Adipose tissue (tissue), 3 donors: ENCODE data around the gene NELL1. TPM values are rescaled to one million over a fixed set of nuclear protein-coding genes. Genes with fewer than 3 reads are reported as not detected.

Experiments
- H3K27ac ChIP-seq: one replicate; pipeline ENCODE4 v1.5.1; 2013; ENCODE audit warnings: low read depth, low read length
- WGBS, 3 donors: extraction: QIAGEN DNeasy Blood & Tissue Kit; methylation state at CpG; one replicate each; pipeline ENCODE4 v1.1.7; 2013; 5-methylcytosine and 5-hydroxymethylcytosine counted together
- polyA plus RNA-seq, 3 donors: library from polyadenylated mRNA; stranded (reverse); fragments of 200-250 nt; gene quantifications; one replicate each; pipeline ENCODE4 v1.2.3, GENCODE V29; 2013
- donor health status: healthy with polysubstance abuse.
- donor health status: Bipolar disorder and iron deficiency.
- donor health status: healthy.

Gene NELL1
- polyA plus RNA-seq, 3 donors, result 0.03 TPM; not detected in 1

DNA sequence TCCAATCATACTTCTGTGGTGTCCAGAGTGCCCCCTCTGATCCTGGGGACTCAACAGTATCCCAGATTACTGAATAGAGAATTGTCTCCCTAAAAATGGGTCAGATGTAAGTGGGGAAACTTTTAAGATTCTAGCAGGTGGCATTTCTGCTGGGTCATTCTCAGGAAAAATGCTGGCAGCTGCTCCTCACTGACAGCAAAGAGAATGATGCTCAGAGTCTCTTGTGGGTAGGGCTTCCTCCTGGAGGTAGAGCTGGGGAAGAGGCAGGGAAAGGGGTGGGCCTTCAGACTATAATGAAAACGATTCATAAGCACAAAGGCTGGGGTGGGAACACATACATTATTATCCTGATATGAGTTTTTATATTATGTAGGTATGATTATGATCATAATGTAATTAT lies 647.2 kb downstream of the NELL1 start:
- H3K27ac ChIP-seq, result no peak overlapping the region
- WGBS, 3 donors, result 8 to 17% (median 8%) methylated on average over 1 of the region's 1 CpG

DNA sequence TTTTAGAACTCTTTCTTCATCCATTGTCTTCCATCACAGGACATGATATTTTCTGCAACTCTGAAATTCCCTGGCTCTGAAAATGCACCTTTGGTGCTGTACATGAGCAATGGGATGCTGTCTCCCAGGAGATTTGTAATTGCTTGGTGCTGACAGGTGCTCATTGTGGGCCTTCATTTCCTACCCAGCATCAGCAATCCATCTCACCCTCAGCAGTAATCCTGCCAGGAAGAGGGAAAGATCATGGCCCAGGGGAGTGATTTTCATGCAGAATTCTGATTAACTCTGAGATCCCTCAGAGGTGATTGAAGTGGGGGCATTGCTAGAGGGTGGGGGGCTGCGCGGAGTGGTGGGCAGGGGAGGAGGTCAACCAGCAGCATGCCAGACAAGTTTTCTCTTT lies 651.7 kb downstream of the NELL1 start:
- WGBS, 3 donors, result 58 to 70% (median 63%) methylated on average over 2 of the region's 2 CpGs
- no peak overlapping the region for H3K27ac ChIP-seq

DNA sequence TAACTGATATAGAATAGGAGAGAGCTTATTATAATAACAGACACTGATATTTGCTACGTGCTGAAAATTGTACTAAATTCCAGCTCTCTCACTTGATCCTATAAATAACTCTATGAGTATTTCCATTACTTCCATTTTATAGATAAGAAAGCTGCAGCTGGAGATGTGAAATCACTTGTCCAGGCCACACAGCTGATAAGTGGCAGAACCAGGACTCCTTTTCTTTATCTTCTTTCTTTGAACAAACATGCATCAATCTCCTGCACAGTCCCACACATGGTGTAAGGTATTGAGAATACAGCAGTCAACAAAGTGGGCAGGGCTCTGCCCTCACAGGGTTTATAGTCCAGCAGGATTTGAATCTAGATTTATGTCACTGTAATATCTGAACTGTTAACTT lies 652.1 kb downstream of the NELL1 start:
- 41 to 59% (median 48%) methylated on average over 1 of the region's 1 CpG for whole genome bisulfite sequencing, 3 donors
- H3K27ac ChIP-seq, result no peak overlapping the region

DNA sequence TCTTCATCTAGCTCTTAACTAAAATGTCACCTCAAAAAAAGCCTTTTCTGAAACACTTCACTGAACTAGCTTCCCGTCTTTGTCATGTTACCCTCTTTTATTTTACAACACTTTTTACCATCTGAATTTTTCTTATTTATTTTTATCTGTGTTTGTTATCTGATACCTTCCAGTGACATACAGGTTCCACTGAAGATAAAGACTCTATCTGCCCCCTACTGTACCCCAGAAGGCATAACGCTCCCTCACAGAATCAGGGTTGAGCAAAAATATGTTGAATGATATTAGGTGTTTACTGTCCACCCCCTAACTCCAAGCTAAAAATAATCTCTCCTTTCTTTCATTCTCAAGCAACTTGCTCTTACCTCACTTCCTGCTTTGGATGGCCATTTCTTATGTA lies 654.2 kb downstream of the NELL1 start:
- no peak overlapping the region for H3K27ac ChIP-seq
- 72 to 84% (median 81%) methylated on average over 2 of the region's 2 CpGs for WGBS, 3 donors

DNA sequence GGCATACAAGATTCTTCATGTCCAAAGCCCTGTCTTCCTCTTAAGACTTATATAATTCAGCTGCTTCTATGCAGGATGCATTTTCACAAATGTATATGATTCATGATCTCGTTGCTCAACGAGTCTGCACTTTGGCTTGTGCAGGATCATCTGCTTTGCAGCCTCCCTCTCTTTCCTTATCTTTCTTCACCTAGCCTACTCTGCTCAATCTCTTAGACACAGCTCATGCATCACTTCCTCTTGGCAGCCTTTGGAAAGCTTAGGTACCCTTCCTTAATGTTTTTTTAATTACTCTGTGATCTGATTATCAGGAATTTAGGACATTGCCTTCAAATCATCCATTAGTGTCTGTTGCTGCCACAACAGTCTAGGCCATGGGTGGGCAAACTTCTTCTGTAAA lies 673.8 kb downstream of the NELL1 start:
- H3K27ac ChIP-seq, result no peak overlapping the region
- WGBS, 3 donors, result 19 to 41% (median 25%) methylated on average over 2 of the region's 2 CpGs

DNA sequence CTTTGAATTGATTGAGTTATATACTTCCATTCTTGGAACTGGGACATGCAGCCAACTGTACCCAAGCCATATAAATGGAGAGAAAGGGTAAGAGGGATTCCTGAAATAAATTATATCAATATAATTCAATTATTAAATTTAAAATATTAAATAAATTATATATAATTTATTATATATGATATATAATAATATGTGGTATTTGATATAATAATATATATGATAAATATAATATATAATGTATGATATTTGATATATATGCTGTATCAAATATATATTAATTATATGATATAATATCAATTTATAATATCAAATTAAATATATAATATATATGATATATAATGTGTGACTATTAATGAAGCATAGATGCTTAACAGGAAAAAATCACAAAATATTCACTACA lies 677.0 kb downstream of the NELL1 start:
- no peak overlapping the region for H3K27ac ChIP-seq

DNA sequence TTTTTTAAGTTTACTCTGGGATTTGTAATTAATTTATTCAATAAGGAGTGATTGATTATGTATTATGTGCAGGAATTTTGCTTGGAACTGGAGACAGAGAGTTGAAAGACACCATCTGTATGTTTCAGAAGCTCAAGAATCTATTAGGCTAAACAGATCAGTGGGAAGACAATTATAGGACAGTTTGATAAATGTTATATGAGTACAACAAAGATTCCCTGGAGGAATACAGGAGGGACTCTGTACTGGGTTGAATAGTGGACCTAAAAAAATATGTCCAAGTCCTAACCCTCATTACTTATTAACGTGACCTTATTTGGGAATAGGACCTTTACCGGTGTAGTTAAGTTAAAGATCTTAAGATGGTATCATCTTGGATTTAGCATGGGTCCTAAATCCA lies 681.2 kb downstream of the NELL1 start:
- WGBS, 3 donors, result 61 to 87% (median 68%) methylated on average over 2 of the region's 2 CpGs
- no peak overlapping the region for H3K27ac ChIP-seq

DNA sequence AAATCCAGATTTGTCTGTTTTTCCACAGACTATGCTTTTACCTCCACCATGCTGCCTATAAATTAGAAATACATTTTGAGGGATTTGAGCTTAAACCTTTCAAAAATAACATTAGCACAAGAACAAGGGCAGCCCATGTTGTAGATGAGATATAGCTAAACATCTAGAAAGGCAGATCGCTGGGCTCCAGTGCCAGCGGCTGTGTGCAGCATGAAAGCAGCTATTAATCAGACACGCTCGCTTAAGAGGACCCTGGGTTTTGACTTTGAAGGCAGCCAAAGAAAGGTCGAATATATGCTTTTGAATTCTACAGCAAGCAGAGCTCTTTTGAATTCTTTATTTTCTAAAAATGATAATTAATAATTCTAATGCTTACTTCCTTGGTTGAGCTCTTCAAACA lies 684.0 kb downstream of the NELL1 start:
- 62 to 71% (median 65%) methylated on average over 5 of the region's 5 CpGs for WGBS, 3 donors
- H3K27ac ChIP-seq, result no peak overlapping the region

DNA sequence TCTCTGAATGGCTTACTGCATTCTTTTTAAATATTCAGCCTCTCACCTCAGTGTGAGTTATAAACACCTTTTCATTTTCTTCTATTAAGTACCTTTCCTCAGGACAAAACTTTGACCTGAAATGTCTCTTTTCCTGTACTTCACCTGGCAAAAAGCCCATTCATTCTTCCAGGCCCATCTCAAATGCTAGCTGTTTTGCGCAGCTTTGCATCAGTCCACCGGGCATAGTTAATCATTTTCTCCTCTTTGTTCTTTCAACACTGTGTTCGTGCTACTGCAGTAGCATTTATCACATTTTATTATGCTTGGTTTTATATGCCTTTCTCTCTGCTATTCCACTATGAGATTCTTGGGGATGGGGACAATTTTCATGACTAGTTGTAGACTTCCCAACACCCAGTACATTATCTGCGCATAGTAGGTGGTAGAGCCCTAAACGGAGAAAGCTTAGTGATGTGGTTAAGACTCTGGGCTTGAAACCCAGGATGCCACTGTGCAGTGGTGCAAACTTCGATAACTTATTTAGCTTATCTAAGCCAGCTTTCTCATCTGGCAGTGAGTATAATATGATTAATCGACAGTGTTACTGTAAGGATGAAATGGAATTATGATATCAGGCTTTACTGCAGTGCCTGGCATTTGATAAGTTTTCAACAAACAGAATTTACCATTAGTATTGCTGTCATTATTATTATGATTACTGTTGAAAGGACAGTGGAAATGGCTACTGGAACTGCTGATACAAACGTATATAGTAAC lies 695.7 kb downstream of the NELL1 start:
- 49 to 74% (median 68%) methylated on average over 8 of the region's 8 CpGs for WGBS, 3 donors
- H3K27ac ChIP-seq, result no peak overlapping the region

DNA sequence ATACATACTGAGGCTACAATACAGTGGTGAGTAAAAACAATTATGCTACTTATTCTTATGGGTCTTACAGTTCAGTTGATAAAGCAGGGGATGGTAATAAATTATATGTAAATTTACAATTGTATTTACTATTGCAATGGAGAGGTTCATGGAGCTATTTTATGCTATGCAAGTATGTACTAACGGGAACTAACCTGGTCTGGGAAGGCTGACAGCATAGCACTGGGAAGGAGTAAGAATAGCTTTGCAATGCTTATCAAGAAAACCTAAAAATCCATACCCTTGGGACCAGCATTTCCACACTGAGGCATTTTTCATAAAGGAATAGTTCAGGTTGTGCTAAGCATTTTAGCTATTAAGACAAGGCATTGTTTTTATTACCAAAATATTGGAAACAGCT lies 700.6 kb downstream of the NELL1 start:
- WGBS, 3 donors, result 65 to 81% (median 78%) methylated on average over 1 of the region's 1 CpG
- H3K27ac ChIP-seq, result no peak overlapping the region

DNA sequence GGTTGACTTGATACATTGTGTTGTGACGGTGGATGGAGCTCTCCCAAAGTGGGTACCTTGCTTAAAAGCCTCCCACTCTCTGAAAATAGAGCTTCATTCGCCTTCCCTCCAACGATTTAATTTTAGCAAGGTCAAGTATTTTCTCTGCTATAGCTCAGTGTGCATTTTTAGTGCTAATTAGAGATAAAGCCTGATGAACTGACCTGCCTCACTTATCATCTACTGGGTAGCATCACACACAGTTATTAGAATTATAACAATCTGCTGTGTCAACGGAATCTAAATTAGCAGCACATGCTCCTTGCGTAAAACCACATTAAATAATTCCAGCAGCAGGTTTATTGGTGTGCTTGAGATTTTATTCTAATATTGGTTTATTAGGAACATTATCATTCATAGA lies 701.7 kb downstream of the NELL1 start:
- 52 to 80% (median 79%) methylated on average over 5 of the region's 5 CpGs for WGBS, 3 donors
- H3K27ac ChIP-seq, result no peak overlapping the region

DNA sequence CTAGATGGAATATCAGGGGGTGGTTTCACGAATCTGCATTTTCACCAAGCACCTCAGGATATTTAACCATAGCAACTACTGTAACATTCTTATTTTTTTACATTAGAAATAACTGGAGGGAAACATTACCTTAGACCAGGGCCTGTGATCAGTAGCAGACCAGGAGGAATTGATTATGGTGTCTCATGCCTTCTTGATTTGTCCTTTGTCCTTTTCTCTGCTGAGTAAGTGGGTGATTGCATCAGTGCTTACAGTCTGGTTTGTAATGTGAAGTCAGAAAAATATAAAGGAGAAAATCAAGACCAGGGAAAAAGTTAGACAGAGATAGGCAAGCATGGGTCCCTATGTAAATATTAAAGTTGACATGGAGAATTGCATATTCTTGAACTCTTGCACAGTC lies 703.3 kb downstream of the NELL1 start:
- no peak overlapping the region for H3K27ac ChIP-seq
- WGBS, 3 donors, result 36 to 72% (median 61%) methylated on average over 1 of the region's 1 CpG

DNA sequence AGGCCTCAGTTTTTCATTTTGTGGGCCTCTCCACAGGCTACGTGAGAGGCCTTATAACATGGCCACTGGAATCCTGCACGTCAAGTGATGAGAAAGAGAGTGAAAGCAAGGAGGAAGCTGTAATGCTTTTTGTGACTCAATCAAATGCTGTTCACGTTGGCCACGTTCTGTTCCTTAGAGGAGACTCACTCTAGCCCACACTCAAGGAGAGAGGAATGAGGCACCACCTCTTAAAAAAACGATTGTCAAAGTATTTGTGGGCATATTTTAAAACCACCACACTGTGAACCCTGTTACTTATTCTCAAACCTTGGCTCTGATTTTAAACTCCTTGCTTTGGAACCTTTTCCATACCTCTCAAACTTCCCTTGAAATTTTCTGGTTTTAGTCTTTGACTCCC lies 705.0 kb downstream of the NELL1 start:
- WGBS, 3 donors, result 37 to 59% (median 46%) methylated on average over 5 of the region's 5 CpGs
- H3K27ac ChIP-seq, result no peak overlapping the region

DNA sequence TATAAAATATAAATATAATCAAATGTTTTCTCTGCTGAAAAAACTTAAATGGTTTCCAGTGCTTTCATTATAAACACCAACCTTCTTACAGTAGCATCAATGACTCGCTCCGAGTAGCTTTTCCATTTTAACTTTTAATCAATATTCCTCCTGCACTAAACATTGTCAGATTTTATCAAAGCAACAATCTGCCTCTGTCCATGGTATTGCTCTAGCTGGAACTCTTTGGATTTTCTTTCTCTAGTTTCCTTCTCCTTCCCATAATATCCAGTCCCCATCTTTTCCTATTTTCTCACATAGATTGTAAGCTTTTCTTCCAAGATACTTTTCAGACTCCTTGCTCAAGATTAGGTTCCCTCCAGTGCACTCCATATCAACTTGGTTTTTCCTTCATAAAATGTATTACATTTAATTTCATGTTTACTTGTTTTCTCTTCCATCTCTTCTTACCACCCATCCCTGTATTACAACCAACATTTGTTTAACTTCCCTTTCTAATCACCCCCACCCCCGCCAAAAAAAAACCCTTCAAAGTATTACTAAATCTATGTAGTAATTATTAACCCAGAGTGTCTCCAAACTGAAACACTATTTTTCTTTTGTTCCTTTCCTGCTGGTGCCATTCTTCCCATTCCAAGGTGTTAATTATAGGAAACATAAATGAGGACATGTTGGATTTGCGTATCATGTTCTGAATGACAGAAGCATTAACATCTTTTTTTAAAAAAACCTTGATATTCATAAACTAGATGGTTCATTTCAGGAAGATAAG lies 716.5 kb downstream of the NELL1 start:
- 40 to 79% (median 71%) methylated on average over 4 of the region's 4 CpGs for WGBS, 3 donors
- no peak overlapping the region for H3K27ac ChIP-seq

DNA sequence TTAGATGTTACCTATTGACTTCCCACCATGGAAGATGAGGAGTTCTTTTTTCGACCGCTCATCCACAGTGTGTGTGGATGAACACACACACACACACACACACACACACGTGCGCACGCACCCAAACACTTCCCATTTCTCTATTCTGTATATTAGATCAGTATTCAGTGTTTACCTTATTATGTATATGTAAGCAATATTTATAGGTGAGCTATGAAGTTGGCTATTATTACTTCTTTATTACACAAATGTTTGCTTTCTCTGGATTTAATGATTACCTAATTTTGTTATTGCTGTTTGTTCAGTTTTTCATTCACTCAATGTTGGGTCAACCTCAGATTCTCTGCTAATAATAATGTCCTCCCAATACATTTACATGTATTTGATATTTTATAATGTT lies 721.0 kb downstream of the NELL1 start:
- no peak overlapping the region for H3K27ac ChIP-seq
- 82 to 93% (median 85%) methylated on average over 5 of the region's 5 CpGs for WGBS, 3 donors

DNA sequence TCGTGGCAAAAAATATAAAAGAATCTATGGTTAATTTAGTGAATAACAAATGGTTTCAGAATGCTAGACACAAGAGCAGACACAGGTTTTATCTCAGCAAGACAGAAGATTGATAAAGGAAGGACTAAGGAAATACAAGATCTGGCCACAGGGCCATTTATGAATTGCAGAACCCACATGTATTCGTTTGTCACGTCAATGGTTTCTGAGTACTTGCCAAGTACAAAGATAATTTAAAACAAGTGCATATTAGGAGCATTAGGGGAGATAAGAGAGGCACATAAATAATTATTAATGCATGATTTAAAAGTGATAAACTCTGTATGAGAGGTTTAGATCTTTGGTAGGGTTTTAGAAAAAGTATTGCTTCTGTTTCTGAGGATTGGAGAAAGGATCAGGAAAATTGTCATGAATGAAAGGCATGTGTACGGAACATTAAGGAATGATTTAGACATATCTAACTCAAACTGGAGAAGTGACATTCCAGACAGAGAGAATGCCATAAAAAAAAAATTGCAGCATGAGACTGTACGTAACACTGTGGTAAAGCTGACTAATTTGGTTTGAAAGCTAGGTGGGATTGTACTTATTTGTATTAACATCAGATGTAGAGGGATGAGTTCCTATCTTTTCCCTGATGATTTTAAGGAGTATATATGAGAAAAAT lies 727.1 kb downstream of the NELL1 start:
- H3K27ac ChIP-seq, result no peak overlapping the region
- 25 to 39% (median 36%) methylated on average over 5 of the region's 5 CpGs for WGBS, 3 donors

DNA sequence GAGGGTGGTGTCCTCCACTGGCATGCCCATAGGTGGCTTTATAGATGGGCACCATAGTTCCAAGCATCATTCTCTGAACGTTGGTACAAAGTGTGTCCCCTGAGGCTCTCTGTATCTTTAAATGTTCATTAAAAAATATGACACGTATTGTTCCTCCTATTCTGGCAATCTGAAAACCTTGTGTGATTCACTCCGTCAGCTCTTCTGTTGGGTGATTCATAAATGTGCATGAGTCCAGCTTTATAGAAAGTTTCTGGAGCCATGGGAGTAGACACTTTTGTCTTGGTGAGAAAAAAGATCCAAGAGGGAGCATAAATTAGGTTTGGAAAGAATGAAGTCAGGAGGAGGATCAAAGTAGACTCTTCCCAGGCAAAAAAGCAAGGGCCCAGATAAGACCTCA lies 728.8 kb downstream of the NELL1 start:
- H3K27ac ChIP-seq, result no peak overlapping the region
- 66 to 71% (median 68%) methylated on average over 3 of the region's 3 CpGs for WGBS, 3 donors

DNA sequence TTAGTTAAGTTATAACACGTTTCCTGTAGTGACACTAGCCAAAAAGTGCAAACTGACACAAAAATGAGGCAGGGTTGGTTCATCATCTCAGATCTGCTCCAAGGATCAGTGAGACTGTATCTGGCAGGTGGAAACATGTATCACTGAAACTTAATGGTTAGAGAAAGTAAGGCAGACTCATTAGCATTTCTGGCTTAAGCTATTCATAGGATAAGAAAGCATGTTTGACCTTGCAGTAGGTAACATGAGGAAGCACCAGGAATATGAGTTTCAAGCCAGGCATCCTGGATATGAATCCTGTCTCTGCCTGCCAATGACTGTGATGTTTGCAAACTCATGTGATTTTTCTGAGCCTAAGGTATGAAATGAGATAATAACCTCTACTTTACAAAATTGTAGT lies 732.1 kb downstream of the NELL1 start:
- H3K27ac ChIP-seq, result no peak overlapping the region
- 43 to 59% (median 50%) methylated on average over 1 of the region's 1 CpG for WGBS, 3 donors

DNA sequence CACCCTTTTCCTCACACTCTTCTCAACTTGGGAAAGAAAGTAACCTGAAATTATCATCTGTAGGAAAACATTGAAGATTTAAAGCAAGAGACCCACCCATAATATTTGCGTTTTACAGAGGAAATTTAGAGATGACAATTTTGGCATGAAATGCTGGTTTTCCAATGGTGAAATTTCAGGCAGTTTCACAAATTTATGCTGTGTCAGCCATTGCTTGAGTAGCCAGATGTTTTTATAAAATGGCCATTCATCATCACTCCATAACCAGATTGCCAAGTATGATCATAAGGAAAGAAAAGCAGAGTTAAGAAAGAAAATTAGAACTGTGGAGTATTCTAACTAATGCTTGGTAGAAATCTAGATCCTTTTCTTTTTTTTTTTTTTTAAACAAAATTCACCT lies 732.9 kb downstream of the NELL1 start:
- 54 to 75% (median 54%) methylated on average over 1 of the region's 1 CpG for WGBS, 3 donors
- no peak overlapping the region for H3K27ac ChIP-seq

DNA sequence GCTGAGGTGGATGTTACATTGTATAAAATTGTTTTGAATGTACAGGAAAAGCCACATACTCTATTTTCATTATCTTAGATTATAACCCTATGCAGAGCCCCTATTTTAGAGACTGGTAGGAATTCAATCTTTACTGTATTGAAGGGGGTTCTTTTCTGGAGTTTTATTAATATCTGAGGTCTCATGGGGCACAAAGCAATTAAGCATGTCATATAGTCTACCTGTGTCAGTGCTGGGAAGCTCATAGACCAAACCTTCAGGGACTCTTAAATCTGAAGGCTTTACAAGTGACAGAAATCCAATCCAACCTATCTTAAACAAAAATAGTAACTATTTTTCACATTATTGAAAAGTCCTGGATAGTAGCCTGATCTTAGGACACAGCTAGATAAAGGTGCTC lies 733.7 kb downstream of the NELL1 start:
- H3K27ac ChIP-seq, result no peak overlapping the region
